ENCODE data around the gene ROCK2. TPM values are rescaled to one million over a fixed set of nuclear protein-coding genes. Genes with fewer than 3 reads are reported as not detected.
"Not testable (repeated sequence)": the region's sequence is repeated elsewhere in the genome, so short reads cannot be mapped to it uniquely, and the experiment has no call there.

Gene ROCK2
- total RNA-seq, 4 donors from 2014 or later, result 42.0 to 85.4 (median 70.7) TPM

DNA sequence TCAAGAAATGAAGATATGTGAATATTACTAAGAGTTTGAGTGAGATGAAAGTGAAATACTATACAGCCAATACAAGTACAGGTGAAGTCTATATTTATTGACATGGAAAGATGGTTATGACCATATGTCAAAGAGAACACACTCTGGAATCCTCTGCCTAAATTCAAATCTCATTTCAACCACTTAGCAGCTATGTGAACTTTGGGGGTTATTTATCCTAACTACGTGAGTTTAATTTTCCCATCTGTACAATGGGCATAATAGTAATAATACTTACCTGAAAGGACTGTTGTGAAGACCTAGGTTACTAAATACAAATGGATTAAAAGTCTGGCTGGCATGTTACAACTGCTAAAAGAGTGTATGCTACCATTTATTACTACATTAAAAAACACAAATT lies 79.6 kb downstream of the ROCK2 start:
- Histone ChIP-seq H3K36me3 (no peaks in the 10 kb centered on the region), H3K4me3 (no peak overlapping the region), H3K27me3 (no peaks in the 10 kb centered on the region), H3K9me3 (no peaks in the 10 kb centered on the region), H3K4me1 (peaks cover 18 to 25% of the 10 kb centered on the region in 2 donors), H3K27ac (no peak overlapping the region)
- intact Hi-C loops (cut with DNase I; ENCODE audit: low total_unique reads) (no loop called here), in situ Hi-C loops (cut with MboI; ENCODE audit: low sequenced_read_pairs in 4 of 4) (no loop called here)
- TF ChIP-seq CTCF (IDR thresholded peaks at IDR 0.05 in 4 of 5, conservative IDR thresholded peaks at IDR 0.05 in 1 of 5) (no peak), POLR2A (IDR thresholded peaks at IDR 0.05) (no peak)
- ATAC-seq (no peak), DNase-seq (no peak)

- in situ Hi-C loops (cut with MboI; ENCODE audit: low sequenced_read_pairs in 4 of 4), result no loop called here
- no peak for ATAC-seq
Observed at GRCh38 chr2:11264007-11264406, 80.4 kb downstream of the ROCK2 start.

GRCh38 chr2:11263177-11263576 lies 81.3 kb downstream of the ROCK2 start:
- no peaks in the 10 kb centered on the region for H3K27me3 ChIP-seq
- peaks cover 18 to 25% of the 10 kb centered on the region in 2 donors for H3K4me1 ChIP-seq
- no peak overlapping the region for H3K27ac ChIP-seq
- intact Hi-C loops (cut with DNase I; ENCODE audit: low total_unique reads) (no loop called here), in situ Hi-C loops (cut with MboI; ENCODE audit: low sequenced_read_pairs in 4 of 4) (no loop called here)
- no peak for DNase-seq
- no peaks in the 10 kb centered on the region for H3K36me3 ChIP-seq
- H3K4me3 ChIP-seq, result no peak overlapping the region
- H3K9me3 ChIP-seq, result no peaks in the 10 kb centered on the region
- no peak for TF ChIP-seq CTCF (IDR thresholded peaks at IDR 0.05 in 4 of 5, conservative IDR thresholded peaks at IDR 0.05 in 1 of 5)
- TF ChIP-seq POLR2A (IDR thresholded peaks at IDR 0.05), result no peak
- ATAC-seq, result no peak

More at GRCh38 chr2:11264007-11264406, 80.4 kb downstream of the ROCK2 start:
- intact Hi-C loops (cut with DNase I; ENCODE audit: low total_unique reads), result no loop called here
- no peak for TF ChIP-seq POLR2A (IDR thresholded peaks at IDR 0.05)
- DNase-seq, result no peak
- Histone ChIP-seq H3K27me3 (no peaks in the 10 kb centered on the region), H3K36me3 (no peaks in the 10 kb centered on the region), H3K9me3 (no peaks in the 10 kb centered on the region), H3K4me3 (no peak overlapping the region), H3K4me1 (peaks cover 18 to 25% of the 10 kb centered on the region in 2 donors), H3K27ac (no peak overlapping the region)

DNA sequence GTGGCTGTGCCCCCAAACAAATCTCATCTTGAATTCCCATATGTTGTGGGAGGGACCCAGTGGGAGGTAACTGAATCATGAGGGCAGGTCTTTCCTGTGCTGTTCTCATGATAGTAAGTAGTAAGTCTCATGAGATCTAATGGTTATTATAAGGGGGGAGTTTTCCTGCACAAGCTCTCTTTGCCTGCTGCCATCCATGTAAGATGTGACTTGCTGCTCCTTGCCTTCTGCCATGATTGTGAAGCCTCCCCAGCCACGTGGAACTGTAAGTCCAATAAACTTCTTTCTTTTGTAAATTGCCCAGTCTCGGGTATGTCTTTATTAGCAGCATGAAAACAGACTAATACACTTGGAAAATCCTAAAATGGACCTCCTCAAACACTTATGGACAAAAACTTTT lies 82.0 kb downstream of the ROCK2 start:
- H3K27me3 ChIP-seq; in situ Hi-C loops (cut with MboI; ENCODE audit: low sequenced_read_pairs in 4 of 4); intact Hi-C loops (cut with DNase I; ENCODE audit: low total_unique reads); H3K9me3 ChIP-seq; H3K36me3 ChIP-seq; ATAC-seq; H3K4me3 ChIP-seq; H3K27ac ChIP-seq; DNase-seq: not testable (repeated sequence)
- peaks cover 18 to 25% of the 10 kb centered on the region in 2 donors for H3K4me1 ChIP-seq

- ATAC-seq; H3K27me3 ChIP-seq; in situ Hi-C loops (cut with MboI; ENCODE audit: low sequenced_read_pairs in 4 of 4); DNase-seq; H3K27ac ChIP-seq; H3K9me3 ChIP-seq; H3K36me3 ChIP-seq; intact Hi-C loops (cut with DNase I; ENCODE audit: low total_unique reads); H3K4me3 ChIP-seq: not testable (repeated sequence)
- peaks cover 13 to 25% of the 10 kb centered on the region in 2 donors for H3K4me1 ChIP-seq
Observed at GRCh38 chr2:11261564-11261963, 82.9 kb downstream of the ROCK2 start.

- Histone ChIP-seq H3K27ac (no peak overlapping the region), H3K27me3 (no peaks in the 10 kb centered on the region), H3K9me3 (no peaks in the 10 kb centered on the region), H3K4me1 (peaks cover 12 to 25% of the 10 kb centered on the region in 2 donors), H3K4me3 (no peak overlapping the region), H3K36me3 (peaks cover 0 to 7% of the 10 kb centered on the region in 2 donors)
- ATAC-seq (no peak), DNase-seq (no peak)
- in situ Hi-C loops (cut with MboI; ENCODE audit: low sequenced_read_pairs in 4 of 4) (no loop called here), intact Hi-C loops (cut with DNase I; ENCODE audit: low total_unique reads) (no loop called here)
- TF ChIP-seq POLR2A (IDR thresholded peaks at IDR 0.05), result no peak
- TF ChIP-seq CTCF (IDR thresholded peaks at IDR 0.05 in 4 of 5, conservative IDR thresholded peaks at IDR 0.05 in 1 of 5), result no peak
Observed at GRCh38 chr2:11260979-11261378, 83.5 kb downstream of the ROCK2 start.
